GM13977 (cell line): ENCODE results near the gene CGGBP1.
"Not testable (repeated sequence)": the region's sequence is repeated elsewhere in the genome, so short reads cannot be mapped to it uniquely, and the experiment has no call there.

ENCODE experiments used
- DNase-seq: peaks from one replicate; pipeline ENCODE4 v3.0.0; 2012; ENCODE audit warnings: low spot score
- in situ Hi-C: fragments of 300-500 bp; cut with MboI; formaldehyde crosslinking; loops from one replicate; pipeline ENCODE4 v1.12.0; 2022; ENCODE audit warnings: low sequenced_read_pairs, low pct_unique_long_range_greater_than_20kb, mixed read lengths, inconsistent platforms; ENCODE audit not compliant: unreplicated experiment
- TF ChIP-seq, protein P1 (sequence below): IDR thresholded peaks from 2 replicates; pipeline ENCODE4 v1.5.1; 2012; ENCODE audit warnings: mild to moderate bottlenecking, control low read depth; ENCODE audit not compliant: insufficient read depth; ENCODE audit errors: extremely low read depth, missing control alignments

CGGBP1 gene

DNA sequence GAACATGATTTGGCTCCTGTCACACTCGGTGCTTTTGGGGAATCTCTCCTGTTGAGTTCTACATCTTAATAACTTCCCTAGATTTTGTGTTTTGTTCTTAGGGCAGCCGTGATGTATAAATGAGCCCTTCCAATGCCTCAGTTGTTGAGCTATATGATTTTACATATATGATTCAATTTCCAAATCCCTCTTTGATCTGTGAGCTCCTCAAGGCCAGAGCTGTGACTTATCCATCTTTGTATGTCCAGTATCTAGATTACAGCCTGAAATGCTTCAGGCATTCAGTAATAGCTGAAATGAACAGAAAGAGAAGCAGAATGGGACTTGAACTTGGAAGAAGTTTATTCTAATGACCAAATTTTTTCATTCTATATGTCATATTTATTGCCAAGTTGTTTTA lies 26.6 kb downstream of the CGGBP1 start:
- TF ChIP-seq, protein P1, sequence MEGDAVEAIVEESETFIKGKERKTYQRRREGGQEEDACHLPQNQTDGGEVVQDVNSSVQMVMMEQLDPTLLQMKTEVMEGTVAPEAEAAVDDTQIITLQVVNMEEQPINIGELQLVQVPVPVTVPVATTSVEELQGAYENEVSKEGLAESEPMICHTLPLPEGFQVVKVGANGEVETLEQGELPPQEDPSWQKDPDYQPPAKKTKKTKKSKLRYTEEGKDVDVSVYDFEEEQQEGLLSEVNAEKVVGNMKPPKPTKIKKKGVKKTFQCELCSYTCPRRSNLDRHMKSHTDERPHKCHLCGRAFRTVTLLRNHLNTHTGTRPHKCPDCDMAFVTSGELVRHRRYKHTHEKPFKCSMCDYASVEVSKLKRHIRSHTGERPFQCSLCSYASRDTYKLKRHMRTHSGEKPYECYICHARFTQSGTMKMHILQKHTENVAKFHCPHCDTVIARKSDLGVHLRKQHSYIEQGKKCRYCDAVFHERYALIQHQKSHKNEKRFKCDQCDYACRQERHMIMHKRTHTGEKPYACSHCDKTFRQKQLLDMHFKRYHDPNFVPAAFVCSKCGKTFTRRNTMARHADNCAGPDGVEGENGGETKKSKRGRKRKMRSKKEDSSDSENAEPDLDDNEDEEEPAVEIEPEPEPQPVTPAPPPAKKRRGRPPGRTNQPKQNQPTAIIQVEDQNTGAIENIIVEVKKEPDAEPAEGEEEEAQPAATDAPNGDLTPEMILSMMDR: no peak

DNA sequence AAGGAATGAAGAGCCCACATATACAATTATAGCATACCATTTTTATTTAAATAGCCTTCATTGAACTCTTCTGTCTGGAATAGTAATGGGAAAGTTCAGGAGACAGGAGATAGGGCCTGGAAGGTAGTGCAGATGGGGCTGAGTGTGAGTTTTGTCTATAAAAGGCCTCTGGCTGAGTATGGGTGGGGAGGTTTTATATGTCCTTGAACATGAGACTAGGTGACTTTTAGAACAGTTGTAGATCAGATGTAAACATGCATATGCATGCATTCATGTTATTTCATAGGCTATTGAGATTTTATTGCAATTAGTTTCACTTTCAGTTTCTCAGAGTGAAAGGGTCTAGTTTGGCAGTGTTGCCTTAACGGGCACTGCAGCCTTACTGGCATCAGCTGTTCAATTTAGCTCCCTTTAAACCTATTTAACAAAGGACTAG lies 27.1 kb downstream of the CGGBP1 start:
- DNase-seq: peak; percentile 45
- TF ChIP-seq, protein P1: no peak
- in situ Hi-C loops: no loop called here

More for the DNA sequence above, 26.6 kb downstream of the CGGBP1 start:
- DNase-seq: no peak
- in situ Hi-C loops: no loop called here

DNA sequence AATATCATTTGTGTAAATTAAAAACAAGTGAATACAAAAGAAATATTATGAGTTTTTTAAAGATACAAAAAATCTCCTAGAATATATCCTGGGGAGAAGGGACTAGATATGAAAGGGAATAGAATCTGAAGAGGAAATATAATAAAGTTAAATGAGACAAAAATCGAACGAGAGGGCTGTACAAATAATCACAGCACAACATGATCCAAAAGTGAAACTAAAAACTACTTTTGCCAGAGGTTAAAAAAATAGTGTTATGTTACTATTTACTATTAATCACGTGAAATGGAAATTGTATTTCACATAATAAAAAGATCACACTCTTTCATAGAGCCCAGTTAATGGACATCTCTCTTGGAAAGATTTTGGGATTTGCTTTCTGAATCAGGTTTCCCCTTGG lies 28.6 kb downstream of the CGGBP1 start:
- in situ Hi-C loops: no loop called here

DNA sequence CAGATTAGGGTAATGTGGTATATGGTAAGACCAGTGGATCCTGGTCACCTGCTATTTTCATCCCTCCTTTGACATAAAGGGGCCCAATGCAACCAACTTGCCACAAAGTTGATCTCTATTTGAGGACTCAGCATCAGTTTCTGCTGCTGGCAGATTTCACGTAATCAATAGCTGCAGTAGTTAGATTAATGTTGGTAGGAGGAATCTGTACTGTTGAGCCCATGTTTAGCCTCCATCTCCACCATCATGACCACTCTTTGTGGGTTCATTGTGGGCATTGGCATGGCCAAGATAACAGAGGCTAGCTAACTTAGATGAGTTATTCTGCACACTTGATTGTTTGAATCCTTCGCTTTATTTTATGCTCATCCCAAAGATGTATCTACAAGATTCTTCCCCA lies 29.9 kb downstream of the CGGBP1 start:
- in situ Hi-C loops: no loop called here
- no peak for DNase-seq
- TF ChIP-seq, protein P1: no peak

More for the DNA sequence above, 28.6 kb downstream of the CGGBP1 start:
- TF ChIP-seq, protein P1: no peak
- no peak for DNase-seq

DNA sequence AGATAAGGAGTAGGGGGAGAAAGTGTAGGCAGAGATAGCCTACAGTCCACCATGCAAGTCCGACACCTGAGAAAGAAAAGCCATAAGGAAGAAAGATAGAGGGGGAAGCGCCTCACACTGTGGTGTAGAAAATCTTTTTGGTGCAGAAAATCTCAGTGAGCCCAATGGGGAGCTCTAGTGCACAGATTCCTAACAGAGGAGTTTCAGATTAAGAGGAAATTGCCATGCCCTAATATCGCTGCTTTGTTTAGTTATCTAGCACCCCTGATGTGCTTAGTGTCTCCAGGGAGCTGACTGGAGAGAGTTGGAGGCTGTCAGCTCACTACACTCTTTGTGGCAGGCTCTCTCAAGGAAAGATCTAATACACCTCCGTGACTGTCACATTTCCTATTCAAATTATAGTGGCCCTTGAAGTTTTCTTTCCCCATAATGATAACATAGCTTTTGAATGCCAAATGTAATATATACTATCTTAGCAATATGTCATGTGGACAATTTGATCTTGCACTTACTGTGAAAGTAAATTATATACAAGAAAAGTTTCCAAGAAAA lies 33.7 kb downstream of the CGGBP1 start:
- TF ChIP-seq, protein P1: no peak
- in situ Hi-C loops: no loop called here
- no peak for DNase-seq

DNA sequence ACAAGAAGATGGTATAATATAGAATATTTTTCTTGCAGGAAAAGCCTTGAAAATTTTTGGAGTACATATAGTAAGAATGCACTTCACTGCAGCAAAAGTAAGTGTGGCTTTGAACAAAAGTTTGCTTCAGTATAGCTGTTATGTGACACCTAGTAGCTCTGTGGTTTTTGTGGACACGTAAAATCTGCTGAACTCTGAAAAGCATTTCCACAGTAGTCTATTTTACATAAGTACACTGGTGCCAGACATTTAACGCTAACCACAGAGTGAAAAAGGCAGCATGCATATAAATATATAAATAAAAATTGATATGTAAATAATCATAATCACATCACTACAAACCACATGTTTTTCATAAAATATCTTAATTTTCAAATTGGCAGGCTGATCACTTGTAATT lies 39.8 kb downstream of the CGGBP1 start:
- TF ChIP-seq, protein P1: no peak
- DNase-seq: peak; percentile 45
- in situ Hi-C loops: loop anchor here (25.0 kb wide), 2 partner anchors 257 to 657 kb away; no protein-coding TSS in a partner anchor

DNA sequence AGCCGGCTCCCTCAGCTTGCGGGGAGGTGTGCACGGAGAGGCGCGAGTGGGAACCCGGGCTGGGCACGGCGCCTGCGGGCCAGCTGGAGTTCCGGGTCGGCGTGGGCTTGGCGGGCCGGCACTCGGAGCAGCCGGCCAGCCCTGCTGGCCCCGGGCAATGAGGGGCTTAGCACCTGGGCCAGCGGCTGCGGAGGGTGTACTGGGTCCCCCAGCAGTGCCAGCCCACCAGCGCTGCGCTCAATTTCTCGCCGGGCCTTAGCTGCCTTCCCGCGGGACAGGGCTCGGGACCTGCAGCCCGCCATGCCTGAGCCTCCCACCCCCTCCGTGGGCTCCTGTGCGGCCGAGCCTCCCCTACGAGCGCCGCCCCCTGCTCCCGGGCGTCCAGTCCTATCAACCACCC lies 43.1 kb downstream of the CGGBP1 start:
- in situ Hi-C loops: loop anchor here (25.0 kb wide), 2 partner anchors 253 to 653 kb away; no protein-coding TSS in a partner anchor
- DNase-seq: not testable (repeated sequence)
